ENCODE measurements around the gene SRSF9. TPM values are rescaled to one million over a fixed set of nuclear protein-coding genes. Genes with fewer than 3 reads are reported as not detected.

Gene SRSF9
- total RNA-seq, 1 experiment from 2014 or later, result 297 TPM

- Histone ChIP-seq H3K27me3 (ENCODE audit: insufficient read depth, low read length) (no peaks in the 10 kb centered on the region), H3K9ac (ENCODE audit: low read length) (peak overlapping the region; percentile 72), H3K4me1 (ENCODE audit: control insufficient read depth in 1 of 2, insufficient read depth in 2 of 2, low read length in 2 of 2) (peaks cover 8 to 21% of the 10 kb centered on the region in 2 experiments), H3K4me2 (ENCODE audit: low read length) (peak overlapping the region; percentile 83), H2AFZ (ENCODE audit: low read depth, low read length, poor library complexity, severe bottlenecking) (no peak overlapping the region), H3K9me2 (ENCODE audit: insufficient read depth) (no peaks in the 10 kb centered on the region), H3K36me3 (ENCODE audit: control insufficient read depth in 1 of 2, insufficient read depth in 2 of 2, low read length in 2 of 2) (peaks cover 16 to 24% of the 10 kb centered on the region in 2 experiments), H3K4me3 (replicated peaks in 1 of 2; ENCODE audit: low read depth in 1 of 2, low read length in 2 of 2) (peak overlapping the region; percentile 65 to 71), H4K20me1 (ENCODE audit: insufficient read depth) (peaks cover 1% of the 10 kb centered on the region; the same call in 1 of the 2 replicates), H3K79me2 (ENCODE audit: insufficient read depth, low read length) (peaks cover 47% of the 10 kb centered on the region), H3K27ac (ENCODE audit: low read depth, low read length) (peak overlapping the region; percentile 81), H3K9me3 (ENCODE audit: control insufficient read depth in 1 of 2, insufficient read depth in 1 of 2, low read depth in 1 of 2, low read length in 2 of 2) (no peaks in the 10 kb centered on the region)
- intact Hi-C loops (cut with micrococcal nuclease), result loop anchor here (1.0 to 10.0 kb wide), 4 partner anchors 82 to 206 kb away; partner anchors contain the start of gene CABP1
- TSS peak; percentile 77 for BruUV-seq (replicated peaks)
- DNase-seq (ENCODE audit: low read depth, low spot score) (no peak), ATAC-seq (peak; percentile 2)
- no peak for TF ChIP-seq MAX (IDR thresholded peaks at IDR 0.05)
- TF ChIP-seq JUND (IDR thresholded peaks at IDR 0.05), result no peak
- no peak for TF ChIP-seq POLR2A (IDR thresholded peaks at IDR 0.05; ENCODE audit: borderline replicate concordance, extremely low read depth, insufficient read depth, insufficient read length)
- TF ChIP-seq SIN3A (IDR thresholded peaks at IDR 0.05; ENCODE audit: low read depth), result no peak; the same call in 1 of the 2 replicates
- TF ChIP-seq CTCF (IDR thresholded peaks at IDR 0.05 in 2 of 3, conservative IDR thresholded peaks at IDR 0.05 in 1 of 3; ENCODE audit: borderline replicate concordance in 1 of 3, insufficient read depth in 1 of 3, low read depth in 2 of 3, low read length in 2 of 3), result no peak
- TF ChIP-seq CEBPB (IDR thresholded peaks at IDR 0.05; ENCODE audit: low read depth), result no peak
- TF ChIP-seq EGR1 (IDR thresholded peaks at IDR 0.05; ENCODE audit: low read depth), result no peak
- TF ChIP-seq POLR2AphosphoS5 (IDR thresholded peaks at IDR 0.05; ENCODE audit: low read depth, low read length), result no peak
- TF ChIP-seq EZH2 (IDR thresholded peaks at IDR 0.05), result no peak
- no peak for TF ChIP-seq RAD21 (IDR thresholded peaks at IDR 0.05; ENCODE audit: low read depth)
- no peak for TF ChIP-seq EZH2phosphoT487 (IDR thresholded peaks at IDR 0.05; ENCODE audit: borderline replicate concordance)
- TF ChIP-seq FOSL1 (IDR thresholded peaks at IDR 0.05; ENCODE audit: low read depth), result no peak
- no peak for TF ChIP-seq CBX3 (IDR thresholded peaks at IDR 0.05; ENCODE audit: low read depth)
- TF ChIP-seq SP1 (IDR thresholded peaks at IDR 0.05; ENCODE audit: low read depth), result no peak
- TF ChIP-seq ELF1 (IDR thresholded peaks at IDR 0.05; ENCODE audit: borderline replicate concordance, low read depth), result no peak
- no peak for TF ChIP-seq ZFX (IDR thresholded peaks at IDR 0.05)
- TF ChIP-seq YY1 (IDR thresholded peaks at IDR 0.05; ENCODE audit: extremely low read depth, insufficient replicate concordance, low read depth, low read length), result no peak
- TF ChIP-seq SRF (IDR thresholded peaks at IDR 0.05; ENCODE audit: low read depth), result no peak
- no peak for TF ChIP-seq ZBTB33 (IDR thresholded peaks at IDR 0.05; ENCODE audit: extremely low read depth, insufficient replicate concordance, low read length)
- no peak for TF ChIP-seq ZNF274 (IDR thresholded peaks at IDR 0.05; ENCODE audit: low read depth, low read length)
- ChIA-PET POLR2A (no interaction called here), RAD21 (ENCODE audit: low non-redundant PET in 1 of 2, low total read pairs in 2 of 2, uncharacterized antibody in 2 of 2, unreplicated experiment in 2 of 2) (interaction anchor here in 1 of 2 experiments (0.7 kb wide), 1 partner anchor 83 kb away, joined by 3 read pairs; no protein-coding TSS in a partner anchor), CTCF (interaction anchor here (0.7 to 1.0 kb wide), 2 partner anchors 81 to 544 kb away, joined by 3 read pairs; no protein-coding TSS in a partner anchor)
Observed at GRCh38 chr12:120438495-120439198, 30.9 kb downstream of the SRSF9 start.
